GM12891 (cell line): ENCODE results near the gene ITPR1.

Source experiments
- PAX5 ChIP-seq: IDR thresholded peaks from 2 replicates; pipeline ENCODE4 v1.6.1; 2011; ENCODE audit warnings: low read length, moderate library complexity, mild to moderate bottlenecking; ENCODE audit not compliant: insufficient read depth, severe bottlenecking
- POLR2A ChIP-seq: IDR thresholded peaks from 2 replicates; pipeline ENCODE4 v1.6.1; 2011; ENCODE audit warnings: low read depth, low read length, control low read depth
- POLR2AphosphoS5 ChIP-seq: IDR thresholded peaks from 2 replicates; pipeline ENCODE4 v1.6.1; 2011; ENCODE audit warnings: low read depth, low read length, control low read depth
- POU2F2 ChIP-seq: IDR thresholded peaks from 2 replicates; pipeline ENCODE4 v1.6.1; 2011; ENCODE audit warnings: low read depth, mild to moderate bottlenecking, control low read depth, low read length, moderate library complexity
- SPI1 ChIP-seq: IDR thresholded peaks from 2 replicates; pipeline ENCODE4 v1.6.1; 2011; ENCODE audit warnings: low read depth, low read length, control low read depth
- TAF1 ChIP-seq: IDR thresholded peaks from 2 replicates; pipeline ENCODE4 v1.6.1; 2011; ENCODE audit warnings: low read depth, low read length, control low read depth

DNA sequence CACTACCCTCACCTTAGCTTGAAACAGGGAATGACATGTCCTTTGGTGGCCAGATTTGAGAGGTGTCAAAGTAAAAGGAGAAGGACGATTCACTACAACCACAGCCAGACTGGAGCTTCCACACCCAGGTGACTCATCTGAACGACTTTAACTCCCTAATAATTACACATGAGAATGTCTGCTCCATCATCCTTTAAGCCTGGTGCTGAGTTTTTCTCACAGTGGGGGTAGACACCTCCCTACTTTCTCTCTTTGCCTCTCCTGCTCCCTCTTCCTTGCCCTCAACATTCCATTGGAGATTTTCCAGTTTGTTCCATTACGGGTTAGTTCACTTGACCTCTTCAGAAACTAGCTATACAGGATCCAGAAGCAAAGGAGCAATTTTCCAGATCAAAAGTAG lies 331.8 kb downstream of the ITPR1 start:
- TF ChIP-seq TAF1 (no peak), POLR2AphosphoS5 (no peak), POLR2A (no peak), PAX5 (no peak), SPI1 (no peak), POU2F2 (no peak)
